HepG2 (cell line): ENCODE data around the gene RNF114. TPM values are rescaled to one million over a fixed set of nuclear protein-coding genes. Genes with fewer than 3 reads are reported as not detected.

Experiments used
- AHDC1 ChIP-seq: sonication (generic); formaldehyde crosslinking; IDR thresholded peaks from 2 replicates; pipeline ENCODE4 v1.5.1; 2020; ENCODE audit warnings: mild to moderate bottlenecking, missing genetic modification reagents, borderline replicate concordance
- ARID3A ChIP-seq: IDR thresholded peaks from 2 replicates; pipeline ENCODE4 v1.6.1; 2012; ENCODE audit warnings: low read depth, low read length, improper control_type of control experiment
- CEBPZ ChIP-seq: IDR thresholded peaks from 2 replicates; pipeline ENCODE4 v1.6.1; 2012; ENCODE audit warnings: low read length, improper control_type of control experiment
- HMG20A ChIP-seq: IDR thresholded peaks from 2 replicates; pipeline ENCODE4 v1.6.1; 2016; ENCODE audit warnings: borderline replicate concordance
- IKZF4 ChIP-seq: sonication (generic); formaldehyde crosslinking; IDR thresholded peaks from 2 replicates; pipeline ENCODE4 v1.5.1; 2020; ENCODE audit warnings: borderline replicate concordance, mild to moderate bottlenecking, low read depth, missing genetic modification reagents; ENCODE audit errors: not compliant biosample characterization
- KAT7 ChIP-seq: IDR thresholded peaks from 2 replicates; pipeline ENCODE4 v1.6.1; 2018; ENCODE audit warnings: borderline replicate concordance, missing compliant biosample characterization
- KDM2A ChIP-seq: sonication (generic); formaldehyde crosslinking; IDR thresholded peaks from 2 replicates; pipeline ENCODE4 v1.4.0; 2020; ENCODE audit warnings: low read depth, missing genetic modification reagents, borderline replicate concordance
- SMAD9 ChIP-seq: sonication (generic); formaldehyde crosslinking; IDR thresholded peaks from 2 replicates; pipeline ENCODE4 v1.5.1; 2020; ENCODE audit warnings: mild to moderate bottlenecking, missing genetic modification reagents
- SUZ12 ChIP-seq: fragments of 150-350 bp; IDR thresholded peaks from 2 replicates; pipeline ENCODE4 v1.6.1; 2014; ENCODE audit warnings: low read depth, low read length
- TFAP4 ChIP-seq: sonication (generic); IDR thresholded peaks from 2 replicates; pipeline ENCODE4 v1.6.1; 2016; ENCODE audit warnings: low read depth, borderline replicate concordance
- THRA ChIP-seq: sonication (generic); formaldehyde crosslinking; IDR thresholded peaks from 2 replicates; pipeline ENCODE4 v1.4.0; 2020; ENCODE audit warnings: missing genetic modification reagents, borderline replicate concordance
- ZNF891 ChIP-seq: sonication (generic); formaldehyde crosslinking; IDR thresholded peaks from 2 replicates; pipeline ENCODE4 v1.5.0; 2020; ENCODE audit warnings: mild to moderate bottlenecking, missing genetic modification reagents
- ZSCAN9 ChIP-seq: IDR thresholded peaks from 2 replicates; pipeline ENCODE4 v1.6.1; 2016; ENCODE audit warnings: borderline replicate concordance
- polyA plus RNA-seq, 8 experiments: library from polyadenylated mRNA; depleted of rRNA in 3 of 8; stranded (reverse) in 7 of 8; unstranded in 1 of 8; fragments of >200 nt; fragmentation: Illumina TruSeq in 4 of 8; extraction: Trizol in 4 of 8; gene quantifications; 2 replicates each; pipeline versions ENCODE4 v1.2.1 to v1.2.3, GENCODE V29; 2011 to 2016; ENCODE audit warnings: low read depth in 4 of 8, missing spikeins in 1 of 8, mixed read lengths in 1 of 8; ENCODE audit not compliant: insufficient read depth in 1 of 8
- total RNA-seq, 5 experiments: library from RNA; depleted of rRNA; stranded (reverse); fragments of >200 nt; fragmentation: Illumina TruSeq; extraction: Trizol; gene quantifications; 2 replicates each; pipeline ENCODE4 v1.2.3, GENCODE V29; 2016; ENCODE audit warnings: low read depth in 1 of 5

Gene RNF114
- total and polyA plus RNA-seq, 2 of the 13 experiments (the other 11 are each of a cell fraction or from before 2014, with no cell fraction given): 119 to 126 TPM

- TF ChIP-seq AHDC1 (CRISPR knock-in tag) (peak; percentile 68; the same call in 1 of the 2 replicates), ARID3A (no peak), TFAP4 (peak; percentile 66; the same call in 1 of the 2 replicates), HMG20A (CRISPR knock-in tag) (no peak), IKZF4 (CRISPR knock-in tag) (no peak), THRA (peak; percentile 78), ZSCAN9 (CRISPR knock-in tag) (peak; percentile 89; the same call in 1 of the 2 replicates), KDM2A (CRISPR knock-in tag) (peak; percentile 98), ZNF891 (CRISPR knock-in tag) (peak; percentile 89), CEBPZ (no peak), KAT7 (CRISPR knock-in tag) (peak; percentile 62; the same call in 1 of the 2 replicates), SUZ12 (peak; percentile 27; the same call in 1 of the 2 replicates), SMAD9 (no peak)
These were observed 43.0 kb downstream of the RNF114 start (continued) for GRCh38 chr20:49979030-49979832.
